SU-DHL-6 (cell line): Measurements from ENCODE around the gene ADGRF5.

Experiments
- EZH2phosphoT487 ChIP-seq: fragments of 200-600 bp; sonication (generic), shearing (Covaris generic); conservative IDR thresholded peaks from 2 replicates; pipeline ENCODE4 v1.6.1; 2018; ENCODE audit warnings: mild to moderate bottlenecking, antibody characterized with exemption, low read length, moderate library complexity, mixed read lengths
- TF ChIP-seq, protein P1 (sequence below): fragments of 200-600 bp; sonication (generic); IDR thresholded peaks from one replicate; pipeline ENCODE4 v1.5.1; 2017; ENCODE audit warnings: antibody characterized with exemption, mild to moderate bottlenecking, low read length, moderate library complexity; ENCODE audit not compliant: insufficient read depth, poor library complexity, severe bottlenecking

DNA sequence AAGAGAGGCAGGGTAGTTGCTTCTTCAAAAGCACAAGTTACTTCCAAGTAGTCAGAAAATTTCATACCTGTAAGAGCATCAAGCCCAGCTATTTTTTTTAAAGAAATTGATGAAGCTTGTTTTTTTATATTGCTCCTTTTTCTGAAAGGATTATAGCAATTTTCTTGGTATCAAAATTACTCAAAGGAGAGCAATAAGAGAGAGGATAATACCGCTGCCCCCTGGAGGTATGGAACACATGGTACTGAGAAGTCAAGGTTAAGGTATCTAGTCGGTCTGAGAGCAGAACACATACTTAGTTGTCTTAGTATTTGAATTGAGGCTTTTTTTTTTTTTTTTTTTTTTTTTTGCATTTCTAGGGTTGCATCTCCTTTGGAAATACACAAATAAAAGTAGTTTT, 59.4 kb downstream of the ADGRF5 start:
- TF ChIP-seq, protein P1, sequence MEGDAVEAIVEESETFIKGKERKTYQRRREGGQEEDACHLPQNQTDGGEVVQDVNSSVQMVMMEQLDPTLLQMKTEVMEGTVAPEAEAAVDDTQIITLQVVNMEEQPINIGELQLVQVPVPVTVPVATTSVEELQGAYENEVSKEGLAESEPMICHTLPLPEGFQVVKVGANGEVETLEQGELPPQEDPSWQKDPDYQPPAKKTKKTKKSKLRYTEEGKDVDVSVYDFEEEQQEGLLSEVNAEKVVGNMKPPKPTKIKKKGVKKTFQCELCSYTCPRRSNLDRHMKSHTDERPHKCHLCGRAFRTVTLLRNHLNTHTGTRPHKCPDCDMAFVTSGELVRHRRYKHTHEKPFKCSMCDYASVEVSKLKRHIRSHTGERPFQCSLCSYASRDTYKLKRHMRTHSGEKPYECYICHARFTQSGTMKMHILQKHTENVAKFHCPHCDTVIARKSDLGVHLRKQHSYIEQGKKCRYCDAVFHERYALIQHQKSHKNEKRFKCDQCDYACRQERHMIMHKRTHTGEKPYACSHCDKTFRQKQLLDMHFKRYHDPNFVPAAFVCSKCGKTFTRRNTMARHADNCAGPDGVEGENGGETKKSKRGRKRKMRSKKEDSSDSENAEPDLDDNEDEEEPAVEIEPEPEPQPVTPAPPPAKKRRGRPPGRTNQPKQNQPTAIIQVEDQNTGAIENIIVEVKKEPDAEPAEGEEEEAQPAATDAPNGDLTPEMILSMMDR, result no peak
- TF ChIP-seq EZH2phosphoT487, result no peak
